GM12892 (cell line): Measurements from ENCODE around the gene TMEM238.

ENCODE experiments used
- POLR2A ChIP-seq: IDR thresholded peaks from 2 replicates; pipeline ENCODE4 v1.6.1; 2011; ENCODE audit warnings: low read depth, low read length, control low read depth
- POLR2AphosphoS5 ChIP-seq: IDR thresholded peaks from 2 replicates; pipeline ENCODE4 v1.6.1; 2011; ENCODE audit warnings: low read depth, low read length, control low read depth
- TAF1 ChIP-seq: IDR thresholded peaks from 2 replicates; pipeline ENCODE4 v1.6.1; 2011; ENCODE audit warnings: low read depth, mild to moderate bottlenecking, control low read depth, low read length, borderline replicate concordance

DNA sequence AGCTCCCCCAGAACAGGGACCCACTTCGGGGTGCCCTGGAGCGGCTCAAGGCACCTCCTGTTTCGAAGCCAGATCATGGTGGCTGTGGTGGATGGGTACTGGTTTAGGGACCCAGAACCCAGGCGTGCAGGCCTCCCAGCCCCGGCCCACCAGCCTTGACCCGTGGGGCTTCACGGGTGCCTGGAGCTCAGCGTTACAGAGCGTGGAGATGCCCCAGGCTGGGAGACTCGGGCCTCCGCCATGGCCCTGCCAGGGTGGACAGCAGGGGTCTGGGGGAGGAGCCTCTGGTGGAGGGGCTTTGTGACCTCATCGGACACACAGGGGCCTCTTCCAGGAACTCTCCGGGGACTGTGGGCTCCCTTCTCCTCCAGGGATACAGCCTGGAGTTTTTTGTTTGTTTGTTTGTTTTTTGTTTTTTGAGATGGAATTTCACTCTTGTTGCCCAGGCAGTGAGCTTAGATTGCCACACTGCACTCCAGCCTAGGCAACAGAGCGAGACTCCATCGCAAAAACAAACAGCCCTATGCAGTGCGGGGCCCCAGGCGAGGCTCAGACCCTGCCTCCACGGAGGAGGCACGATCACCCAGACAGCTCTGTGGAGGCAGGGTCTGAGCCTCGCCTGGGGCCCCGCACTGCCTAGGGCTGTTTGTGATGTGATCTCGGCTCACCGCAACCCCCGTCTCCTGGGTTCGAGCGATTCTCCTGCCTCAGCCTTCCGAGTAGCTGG is 20.9 kb downstream of the TMEM238 start, which contains the start of gene GARIN5B:
- TF ChIP-seq POLR2A (no peak), POLR2AphosphoS5 (no peak), TAF1 (no peak)
